Heart left ventricle (tissue), 13 donors: ENCODE data around the gene RNASE3.
"Not testable (repeated sequence)": the region's sequence is repeated elsewhere in the genome, so short reads cannot be mapped to it uniquely, and the experiment has no call there.

ENCODE experiments used
- POLR2A ChIP-seq, 2 donors: fragments of 450-650 bp; IDR thresholded peaks; one replicate each; pipeline ENCODE4 v1.6.1; 2017; ENCODE audit warnings: antibody characterized with exemption in 2 of 2, mild to moderate bottlenecking in 2 of 2, moderate library complexity in 2 of 2
- TF ChIP-seq, protein P1 (sequence below), 12 donors: fragments of 200-600 bp; sonication (generic) in 4 of 12; IDR thresholded peaks; one replicate each; pipeline versions ENCODE4 v1.5.0 to v1.8.0; 2018 to 2022; ENCODE audit warnings: antibody characterized with exemption in 12 of 12, mild to moderate bottlenecking in 5 of 12
- donor health status: ischemic (EF 13 %, LVEDD 7.1; RV severe dilation, severe dysfunction).
- donor health status: DM: no; HTN: yes; CAD: no.
- donor health status: DM: no; HTN: no; CAD: no.
- donor health status: ischemic (EF 25% LVEDD 6.9; RV normal size, moderate dysfunction).
- donor health status: ischemic (EF 25% LVEDD 5.7; RV mildly dilated, moderate dysfunction).
- donor health status: ischemic (EF 35%, LVEDD 5.7; RV mildly dilated, moderate dysfunction).
- donor health status: nonischemic (EF 11% LVEDD 7.7; RV severe dilation, severe dysfunction).
- donor health status: DM: yes; HTN: yes; CAD: no.
- donor health status: PGD.
- donor health status: ischemic (EF 29% LVEDD 5.4; RV normal size, mild dysfunction).
- donor health status: nonischemic (EF 23%, LVEDD 6.1; RV moderate dilation, normal function).

GRCh38 chr14:20910822-20911221 lies 19.6 kb downstream of the RNASE3 start:
- TF ChIP-seq POLR2A (IDR thresholded peaks at IDR 0.05): not testable (repeated sequence)
- TF ChIP-seq, protein P1, sequence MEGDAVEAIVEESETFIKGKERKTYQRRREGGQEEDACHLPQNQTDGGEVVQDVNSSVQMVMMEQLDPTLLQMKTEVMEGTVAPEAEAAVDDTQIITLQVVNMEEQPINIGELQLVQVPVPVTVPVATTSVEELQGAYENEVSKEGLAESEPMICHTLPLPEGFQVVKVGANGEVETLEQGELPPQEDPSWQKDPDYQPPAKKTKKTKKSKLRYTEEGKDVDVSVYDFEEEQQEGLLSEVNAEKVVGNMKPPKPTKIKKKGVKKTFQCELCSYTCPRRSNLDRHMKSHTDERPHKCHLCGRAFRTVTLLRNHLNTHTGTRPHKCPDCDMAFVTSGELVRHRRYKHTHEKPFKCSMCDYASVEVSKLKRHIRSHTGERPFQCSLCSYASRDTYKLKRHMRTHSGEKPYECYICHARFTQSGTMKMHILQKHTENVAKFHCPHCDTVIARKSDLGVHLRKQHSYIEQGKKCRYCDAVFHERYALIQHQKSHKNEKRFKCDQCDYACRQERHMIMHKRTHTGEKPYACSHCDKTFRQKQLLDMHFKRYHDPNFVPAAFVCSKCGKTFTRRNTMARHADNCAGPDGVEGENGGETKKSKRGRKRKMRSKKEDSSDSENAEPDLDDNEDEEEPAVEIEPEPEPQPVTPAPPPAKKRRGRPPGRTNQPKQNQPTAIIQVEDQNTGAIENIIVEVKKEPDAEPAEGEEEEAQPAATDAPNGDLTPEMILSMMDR (IDR thresholded peaks at IDR 0.05): not testable (repeated sequence)
